ENCODE data around the gene CTRB2.
A peak's percentile ranks its signal among the peaks of the same experiment; 100 is the strongest.
"Not testable (repeated sequence)": the region's sequence is repeated elsewhere in the genome, so short reads cannot be mapped to it uniquely, and the experiment has no call there.

Gene CTRB2

GRCh38 chr16:75227361-75228142, 20.6 kb upstream of the CTRB2 start:
- DNase-seq, result no peak

GRCh38 chr16:75226550-75227360, 19.8 kb upstream of the CTRB2 start:
- DNase-seq, result no peak

- DNase-seq, result no peak
Measured at GRCh38 chr16:75225678-75226515, 18.9 kb upstream of the CTRB2 start.

GRCh38 chr16:75225092-75225491, 18.1 kb upstream of the CTRB2 start:
- DNase-seq, result no peak

- DNase-seq, result no peak
Measured at GRCh38 chr16:75224306-75225082, 17.5 kb upstream of the CTRB2 start.

DNA sequence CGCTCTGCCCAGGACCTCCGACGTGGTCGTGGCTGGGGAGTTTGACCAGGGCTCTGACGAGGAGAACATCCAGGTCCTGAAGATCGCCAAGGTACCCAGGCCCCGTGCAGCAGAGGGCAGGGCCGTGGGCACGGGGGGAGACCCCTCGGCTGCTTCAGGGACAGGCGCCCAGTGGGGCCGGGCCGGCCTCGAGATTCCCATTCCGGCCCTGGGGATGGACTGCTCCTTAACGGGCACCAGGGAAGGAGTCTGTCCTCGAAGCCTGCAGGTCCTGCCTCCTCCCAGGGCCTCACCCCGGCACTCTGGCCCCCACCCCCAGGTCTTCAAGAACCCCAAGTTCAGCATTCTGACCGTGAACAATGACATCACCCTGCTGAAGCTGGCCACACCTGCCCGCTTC, 16.2 kb upstream of the CTRB2 start:
- DNase-seq, result not testable (repeated sequence)

GRCh38 chr16:75222271-75222783, 15.4 kb upstream of the CTRB2 start:
- peak in 2 of 14 donors; percentile 9 to 32 for DNase-seq

DNA sequence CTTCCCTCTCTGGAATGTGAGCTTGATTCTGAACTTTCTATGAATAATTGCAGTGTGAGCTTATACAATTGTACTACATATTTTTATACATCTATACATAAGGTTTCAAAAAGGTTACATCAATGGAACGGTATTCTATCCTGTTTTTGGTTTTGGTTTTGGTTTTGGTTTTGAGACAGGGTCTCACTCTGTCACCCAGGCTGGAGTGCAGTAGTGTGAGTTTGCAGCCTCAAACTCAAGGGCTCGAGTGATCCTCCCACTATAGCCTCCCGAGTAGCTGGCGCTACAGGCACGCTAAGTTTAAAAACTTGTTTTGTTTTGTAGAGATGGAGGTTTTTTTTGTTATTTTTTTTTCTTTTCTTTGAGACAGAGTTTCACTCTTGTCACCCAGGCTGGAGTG, 12.9 kb upstream of the CTRB2 start:
- DNase-seq, result no peak

- no peak for DNase-seq
Measured at GRCh38 chr16:75219088-75219487, 12.1 kb upstream of the CTRB2 start.

DNA sequence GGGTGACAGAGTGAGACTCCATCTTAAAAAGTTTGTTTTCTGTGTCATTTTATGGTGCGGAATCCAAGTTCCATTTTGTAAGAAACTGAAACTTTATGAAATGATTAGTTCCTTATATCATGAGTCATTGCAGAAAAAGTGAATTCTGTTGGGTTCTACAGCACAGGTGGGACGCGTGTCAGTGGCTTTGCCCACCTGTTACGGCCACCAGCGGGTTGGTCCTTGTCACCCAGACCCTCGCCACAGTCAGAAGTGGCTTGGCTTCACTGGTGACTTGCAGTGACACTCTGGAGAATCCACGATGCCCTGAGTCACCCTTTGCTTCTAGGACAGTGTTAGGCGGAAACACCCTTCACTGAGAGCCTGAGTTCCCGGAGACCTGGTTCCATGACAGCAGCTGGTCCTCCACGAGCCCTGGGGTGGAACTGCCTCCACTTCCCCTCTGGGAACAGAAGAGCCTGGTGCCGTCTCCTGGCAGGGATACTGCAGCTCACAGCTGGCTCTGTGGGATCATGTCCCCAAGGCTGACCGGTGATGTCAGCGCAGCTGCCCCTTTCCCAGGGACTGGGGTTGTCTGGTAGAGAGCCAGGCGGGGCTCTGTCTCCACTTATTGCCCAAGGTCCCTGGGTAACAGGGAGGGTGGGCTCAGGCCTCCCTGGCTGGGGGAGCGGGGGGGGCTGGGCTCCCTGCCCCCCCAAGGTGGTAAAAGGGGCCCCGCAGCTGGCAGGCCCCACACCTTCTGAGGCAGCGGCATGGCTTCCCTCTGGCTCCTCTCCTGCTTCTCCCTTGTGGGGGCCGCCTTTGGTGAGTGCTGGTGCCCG, 11.5 kb upstream of the CTRB2 start, which contains the start of gene CTRB1:
CTRB1 (plus strand) TSS at position 733 of the 821 bp plus-strand sequence; CDS start at position 753, 20 bp downstream.
- DNase-seq, result peak in 4 of 14 donors; percentile 13 to 66 (median 22)

GRCh38 chr16:75217389-75217851, 10.5 kb upstream of the CTRB2 start:
- DNase-seq, result no peak

DNA sequence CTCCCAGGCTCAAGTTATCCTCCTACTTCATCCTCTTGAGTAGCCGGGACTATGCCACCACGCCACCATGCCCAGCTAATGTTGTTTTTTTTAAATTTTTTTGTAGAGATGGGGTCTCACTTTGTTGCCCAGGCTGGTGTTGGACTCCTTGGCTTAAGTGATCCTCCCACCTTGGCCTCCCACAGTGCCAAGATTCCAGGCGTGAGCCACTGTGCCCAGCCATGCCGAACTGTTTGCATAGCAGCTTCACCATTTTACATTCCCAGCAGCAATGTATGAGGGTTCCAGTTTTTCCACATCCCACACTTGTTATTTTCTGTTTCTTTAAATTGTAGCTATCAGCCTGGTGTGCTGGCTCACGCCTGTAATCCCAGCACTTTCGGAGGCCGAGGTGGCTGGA, 9.6 kb upstream of the CTRB2 start:
- no peak for DNase-seq

DNA sequence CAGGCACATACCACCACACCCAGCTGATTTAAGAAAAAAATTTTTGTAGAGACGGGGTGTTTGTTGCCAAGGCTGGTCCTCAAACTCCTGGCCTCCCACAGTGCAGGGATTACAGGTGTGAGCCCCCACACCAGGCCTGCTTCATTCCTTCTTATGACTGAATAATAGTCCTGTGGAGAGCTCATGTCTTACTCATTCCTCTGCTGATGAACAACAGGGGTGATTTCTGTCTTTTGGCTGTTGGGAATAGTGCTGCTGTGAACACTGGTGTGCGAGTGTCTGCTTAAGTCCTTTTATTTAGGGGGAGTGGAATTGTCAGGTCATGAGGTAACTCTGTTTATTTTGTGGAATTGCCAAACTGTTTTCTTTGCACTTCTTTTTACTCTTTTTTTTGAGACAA, 9.2 kb upstream of the CTRB2 start:
- DNase-seq, result no peak

DNA sequence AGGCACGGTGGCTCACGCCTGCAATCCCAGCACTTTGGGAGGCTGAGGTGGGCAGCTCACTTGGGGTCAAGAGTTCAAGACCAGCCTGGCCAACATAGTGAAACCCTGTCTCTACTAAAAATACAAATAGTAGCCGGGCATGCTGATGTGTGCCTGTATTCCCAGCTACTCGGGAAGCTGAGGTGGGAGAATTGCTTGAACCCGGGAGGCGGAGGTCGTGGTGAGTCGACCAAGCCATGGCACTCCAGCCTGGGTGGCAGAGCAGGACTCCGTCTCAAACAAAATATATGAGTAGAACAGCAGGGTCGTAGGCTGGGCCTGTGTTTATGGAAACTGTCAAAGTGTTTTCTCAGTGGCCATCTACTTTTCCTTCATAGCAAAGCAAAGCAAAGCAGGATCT, 4.3 kb upstream of the CTRB2 start:
- not testable (repeated sequence) for DNase-seq

- DNase-seq, result no peak
Measured at GRCh38 chr16:75209944-75210343, 3.0 kb upstream of the CTRB2 start.

DNA sequence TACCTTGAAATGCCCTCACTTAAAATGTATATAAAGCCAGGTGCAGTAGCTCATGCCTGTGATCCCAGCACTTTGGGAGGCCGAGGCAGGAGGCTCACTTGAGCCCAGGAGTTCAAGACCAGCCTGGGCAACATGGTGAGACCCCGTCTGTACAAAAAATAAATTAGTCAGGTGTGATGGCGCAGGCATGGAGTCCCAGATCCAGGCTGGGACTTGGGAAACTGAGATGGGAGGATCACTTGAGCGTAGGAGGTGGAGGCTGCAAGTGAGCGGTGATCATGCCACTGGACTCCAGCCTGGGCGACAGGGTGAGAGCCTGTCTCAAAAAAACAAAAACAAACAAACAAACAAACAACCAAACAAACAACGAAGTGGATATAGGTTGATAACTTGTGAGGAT, 2.6 kb upstream of the CTRB2 start:
- DNase-seq, result not testable (repeated sequence)

- no peak for DNase-seq
Measured at GRCh38 chr16:75208861-75209505, 2.0 kb upstream of the CTRB2 start.

DNA sequence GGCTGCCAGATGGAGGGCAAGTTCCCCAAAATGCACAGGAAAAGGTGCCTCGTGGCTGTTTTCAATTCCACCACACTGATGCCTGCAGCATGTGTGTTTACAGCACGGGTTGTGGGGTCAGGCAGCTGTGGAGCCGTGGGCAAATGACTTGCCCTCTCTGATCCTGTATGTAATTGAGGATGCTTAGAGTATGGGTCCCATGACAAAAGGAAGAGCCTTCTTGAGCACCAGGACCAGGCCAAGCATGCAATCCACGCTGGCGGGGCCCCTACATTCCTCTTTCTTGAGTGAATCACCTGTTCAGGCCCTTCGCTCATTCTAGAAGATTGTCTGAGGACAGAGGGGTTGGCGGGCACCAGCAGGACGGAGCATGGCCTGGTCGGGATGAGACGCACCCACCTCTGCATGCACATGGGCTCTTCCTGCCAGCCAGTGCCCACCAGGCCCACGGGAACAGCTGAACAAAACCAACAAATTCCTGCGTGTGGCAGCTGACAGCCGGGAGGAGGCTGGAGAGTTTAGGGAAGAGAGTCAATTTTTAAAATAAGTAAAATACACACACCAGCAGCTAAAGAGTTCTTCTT, 1.4 kb upstream of the CTRB2 start:
- DNase-seq, result no peak

DNA sequence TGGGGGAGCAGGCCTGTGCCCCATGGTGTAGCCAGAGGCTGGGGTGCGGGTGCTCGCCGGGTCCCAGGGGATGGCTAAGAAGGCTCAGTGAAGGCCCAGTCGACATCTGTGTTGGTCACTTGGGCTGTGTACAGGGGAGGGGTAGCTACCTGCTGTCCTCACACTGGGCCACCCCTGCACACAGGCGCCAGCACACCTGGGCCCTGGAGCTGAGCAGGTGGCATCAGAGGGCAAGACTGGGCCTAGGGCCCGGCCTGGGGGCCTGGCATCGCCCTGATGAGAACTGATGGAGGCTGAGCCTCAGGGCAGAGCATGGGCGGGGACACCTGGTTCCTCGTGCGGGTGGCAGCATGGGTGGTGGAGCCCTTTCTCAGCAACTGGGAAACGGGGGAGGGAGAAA, 870 bp upstream of the CTRB2 start:
- no peak for DNase-seq
